ENCODE data around the gene KIF1B. TPM values are rescaled to one million over a fixed set of nuclear protein-coding genes. Genes with fewer than 3 reads are reported as not detected.
"Not testable (repeated sequence)": the region's sequence is repeated elsewhere in the genome, so short reads cannot be mapped to it uniquely, and the experiment has no call there.

KIF1B gene
- total and polyA plus RNA-seq, 2 experiments from 2014 or later: 21.5 to 68.4 TPM

- H3F3A ChIP-seq (replicated peaks; ENCODE audit: low read depth): peaks cover 42% of the 10 kb centered on the region
- H3K4me1 ChIP-seq (ENCODE audit: insufficient read depth); H2AFZ ChIP-seq; H3K9me2 ChIP-seq (ENCODE audit: insufficient read depth); H3K9me3 Mint-ChIP-seq; H3K27me3 ChIP-seq (ENCODE audit: insufficient read depth); ATAC-seq; H3K4me1 Mint-ChIP-seq; H3K79me2 ChIP-seq (replicated peaks; ENCODE audit: insufficient read depth); H3K4me2 ChIP-seq; DNase-seq (ENCODE audit: low spot score); H3K4me3 Mint-ChIP-seq; H3K4me3 ChIP-seq; H3K27me3 Mint-ChIP-seq (ENCODE audit: insufficient read depth, low read depth, poor library complexity): not testable (repeated sequence)
- peak overlapping the region; percentile 74 for H3K27ac ChIP-seq (ENCODE audit: low read depth)
- Mint-ChIP-seq H3K27ac (peak overlapping the region; percentile 92; the same call in 1 of the 2 replicates), H3K36me3 (ENCODE audit: low read depth) (peaks cover 95% of the 10 kb centered on the region)
- peaks cover 92% of the 10 kb centered on the region for H3K36me3 ChIP-seq (ENCODE audit: insufficient read depth)
- peaks cover 28% of the 10 kb centered on the region for H4K20me1 ChIP-seq (replicated peaks; ENCODE audit: insufficient read depth)
These were observed 205.6 kb downstream of the KIF1B start for GRCh38 chr1:10415967-10416366.

GRCh38 chr1:10418741-10419140 is 208.4 kb downstream of the KIF1B start:
- H3K9me3 Mint-ChIP-seq; H3K27ac ChIP-seq (ENCODE audit: low read depth); H2AFZ ChIP-seq; DNase-seq (ENCODE audit: low spot score); H3K79me2 ChIP-seq (replicated peaks; ENCODE audit: insufficient read depth); H3K4me1 ChIP-seq (ENCODE audit: insufficient read depth); H3K4me3 Mint-ChIP-seq; H3K27ac Mint-ChIP-seq; ATAC-seq; H3K9me2 ChIP-seq (ENCODE audit: insufficient read depth); H3K4me3 ChIP-seq; H3K27me3 Mint-ChIP-seq (ENCODE audit: insufficient read depth, low read depth, poor library complexity); H3K27me3 ChIP-seq (ENCODE audit: insufficient read depth); H3K4me2 ChIP-seq; H3K4me1 Mint-ChIP-seq: not testable (repeated sequence)
- peaks cover 21% of the 10 kb centered on the region for H4K20me1 ChIP-seq (replicated peaks; ENCODE audit: insufficient read depth)
- peaks cover 27% of the 10 kb centered on the region for H3F3A ChIP-seq (replicated peaks; ENCODE audit: low read depth)
- peaks cover 67% of the 10 kb centered on the region for H3K36me3 ChIP-seq (ENCODE audit: insufficient read depth)
- peaks cover 75% of the 10 kb centered on the region for H3K36me3 Mint-ChIP-seq (ENCODE audit: low read depth)

GRCh38 chr1:10419351-10419750 is 209.0 kb downstream of the KIF1B start:
- Histone ChIP-seq H4K20me1 (replicated peaks; ENCODE audit: insufficient read depth) (peaks cover 15% of the 10 kb centered on the region), H2AFZ (no peak overlapping the region), H3K4me2 (no peak overlapping the region), H3K4me1 (ENCODE audit: insufficient read depth) (no peaks in the 10 kb centered on the region), H3F3A (replicated peaks; ENCODE audit: low read depth) (peaks cover 25% of the 10 kb centered on the region), H3K79me2 (replicated peaks; ENCODE audit: insufficient read depth) (no peaks in the 10 kb centered on the region; the same call in 1 of the 2 replicates), H3K27me3 (ENCODE audit: insufficient read depth) (no peaks in the 10 kb centered on the region), H3K36me3 (ENCODE audit: insufficient read depth) (peaks cover 61% of the 10 kb centered on the region), H3K9me2 (ENCODE audit: insufficient read depth) (no peaks in the 10 kb centered on the region), H3K4me3 (no peak overlapping the region), H3K27ac (ENCODE audit: low read depth) (no peak overlapping the region)
- no peak for DNase-seq (ENCODE audit: low spot score)
- Mint-ChIP-seq H3K27me3 (ENCODE audit: insufficient read depth, low read depth, poor library complexity) (peaks cover 6% of the 10 kb centered on the region), H3K27ac (peak overlapping the region; percentile 86; the same call in 1 of the 2 replicates), H3K4me1 (peaks cover 6% of the 10 kb centered on the region), H3K9me3 (no peaks in the 10 kb centered on the region; the same call in 2 of the 3 replicates), H3K36me3 (ENCODE audit: low read depth) (peaks cover 70% of the 10 kb centered on the region), H3K4me3 (no peak overlapping the region; the same call in 2 of the 3 replicates)
- no peak for ATAC-seq
- no peak for TF ChIP-seq CTCF (conservative IDR thresholded peaks at IDR 0.05; ENCODE audit: low read depth in 2 of 2)
- TF ChIP-seq ZNF462 (CRISPR knock-in tag; IDR thresholded peaks at IDR 0.05): no peak
- TF ChIP-seq NANOG (IDR thresholded peaks at IDR 0.05; ENCODE audit: borderline replicate concordance): no peak
- no peak for TF ChIP-seq POLR2AphosphoS5 (IDR thresholded peaks at IDR 0.05; ENCODE audit: low read depth)
- TF ChIP-seq CREB1 (CRISPR knock-in tag; IDR thresholded peaks at IDR 0.05; ENCODE audit: low read depth): no peak
